Left kidney (tissue), 2 donors: ENCODE data around the gene ALKBH5. TPM values are rescaled to one million over a fixed set of nuclear protein-coding genes. Genes with fewer than 3 reads are reported as not detected.

Source experiments
- DNase-seq: peaks from one replicate; pipeline ENCODE4 v3.0.0-alpha.2; 2013
- polyA plus RNA-seq: library from polyadenylated mRNA; unstranded; fragments of 120-200 nt; gene quantifications from one replicate; pipeline ENCODE4 v1.2.1, GENCODE V29; 2013; ENCODE audit not compliant: insufficient read length

ALKBH5 gene
- polyA plus RNA-seq, 1 donor: 64.8 TPM

GRCh38 chr17:18156976-18157280, 26.7 kb upstream of the ALKBH5 start:
- no peak for DNase-seq

- no peak for DNase-seq
Observed at GRCh38 chr17:18157354-18157985, 26.2 kb upstream of the ALKBH5 start.

- peak; percentile 80 for DNase-seq
Observed at GRCh38 chr17:18158022-18158600, 25.5 kb upstream of the ALKBH5 start.

GRCh38 chr17:18159551-18160120, 24.0 kb upstream of the ALKBH5 start:
- no peak for DNase-seq

GRCh38 chr17:18160128-18160856, 23.3 kb upstream of the ALKBH5 start:
- no peak for DNase-seq

GRCh38 chr17:18161207-18162145, 22.2 kb upstream of the ALKBH5 start:
- no peak for DNase-seq

GRCh38 chr17:18163547-18163946, 20.1 kb upstream of the ALKBH5 start:
- no peak for DNase-seq

GRCh38 chr17:18166894-18167293, 16.7 kb upstream of the ALKBH5 start:
- DNase-seq: no peak

GRCh38 chr17:18167421-18167820, 16.2 kb upstream of the ALKBH5 start:
- DNase-seq: no peak

GRCh38 chr17:18172531-18173278, 10.9 kb upstream of the ALKBH5 start:
- DNase-seq: no peak

- DNase-seq: no peak
Observed at GRCh38 chr17:18173740-18174139, 9.9 kb upstream of the ALKBH5 start.

GRCh38 chr17:18176176-18176575, 7.5 kb upstream of the ALKBH5 start:
- DNase-seq: no peak

GRCh38 chr17:18177133-18177532, 6.5 kb upstream of the ALKBH5 start:
- no peak for DNase-seq

GRCh38 chr17:18177722-18178121, 5.9 kb upstream of the ALKBH5 start:
- no peak for DNase-seq

GRCh38 chr17:18179196-18179595, 4.4 kb upstream of the ALKBH5 start:
- no peak for DNase-seq

- DNase-seq: no peak
Observed at GRCh38 chr17:18179804-18180203, 3.8 kb upstream of the ALKBH5 start.

GRCh38 chr17:18181358-18181757, 2.3 kb upstream of the ALKBH5 start:
- DNase-seq: no peak

GRCh38 chr17:18182110-18182977, 1.3 kb upstream of the ALKBH5 start:
- DNase-seq: peak; percentile 17

GRCh38 chr17:18182978-18183333, 672 bp upstream of the ALKBH5 start:
- DNase-seq: no peak
